GM19193 (cell line): ENCODE data around the gene EHF.

Experiments used
- POLR2A ChIP-seq: IDR thresholded peaks from 4 replicates; pipeline ENCODE4 v1.6.1; 2011; ENCODE audit not compliant: insufficient read depth, insufficient read length; ENCODE audit errors: extremely low read depth

The EHF gene

GRCh38 chr11:34632105-34632791 lies 11.4 kb downstream of the EHF start:
- TF ChIP-seq POLR2A = no peak

- TF ChIP-seq POLR2A = no peak
Observed at GRCh38 chr11:34633640-34633989, 12.7 kb downstream of the EHF start.

- no peak for TF ChIP-seq POLR2A
Observed at GRCh38 chr11:34633990-34634693, 13.2 kb downstream of the EHF start.

- TF ChIP-seq POLR2A = no peak
Observed at GRCh38 chr11:34634694-34635062, 13.8 kb downstream of the EHF start.

- no peak for TF ChIP-seq POLR2A
Observed at GRCh38 chr11:34636127-34636526, 15.2 kb downstream of the EHF start.

GRCh38 chr11:34637303-34637702 lies 16.4 kb downstream of the EHF start:
- no peak for TF ChIP-seq POLR2A

GRCh38 chr11:34638897-34639296 lies 18.0 kb downstream of the EHF start:
- TF ChIP-seq POLR2A = no peak

GRCh38 chr11:34639545-34639944 lies 18.7 kb downstream of the EHF start:
- no peak for TF ChIP-seq POLR2A

- TF ChIP-seq POLR2A = no peak
Observed at GRCh38 chr11:34640050-34640923, 19.4 kb downstream of the EHF start.

GRCh38 chr11:34640924-34641275 lies 20.0 kb downstream of the EHF start:
- TF ChIP-seq POLR2A = no peak

GRCh38 chr11:34641456-34641855 lies 20.6 kb downstream of the EHF start:
- TF ChIP-seq POLR2A = no peak

GRCh38 chr11:34642001-34642554 lies 21.2 kb downstream of the EHF start:
- TF ChIP-seq POLR2A = no peak

GRCh38 chr11:34642873-34643272 lies 22.0 kb downstream of the EHF start:
- TF ChIP-seq POLR2A = no peak

- no peak for TF ChIP-seq POLR2A
Observed at GRCh38 chr11:34643311-34643710, 22.4 kb downstream of the EHF start.

GRCh38 chr11:34643846-34644245 lies 23.0 kb downstream of the EHF start:
- no peak for TF ChIP-seq POLR2A
